ENCODE results near the gene LRP1B.

The LRP1B gene

GRCh38 chr2:141737492-141738255 is 393.1 kb downstream of the LRP1B start:
- no peak for FAIRE-seq

- no peak for FAIRE-seq
These were observed 394.4 kb downstream of the LRP1B start for GRCh38 chr2:141736466-141736865.

- no peak for FAIRE-seq
These were observed 401.9 kb downstream of the LRP1B start for GRCh38 chr2:141728886-141729285.

GRCh38 chr2:141728142-141728541 is 402.7 kb downstream of the LRP1B start:
- FAIRE-seq: no peak

GRCh38 chr2:141724426-141724825 is 406.4 kb downstream of the LRP1B start:
- FAIRE-seq: no peak

GRCh38 chr2:141723814-141724213 is 407.0 kb downstream of the LRP1B start:
- no peak for FAIRE-seq

GRCh38 chr2:141720476-141720875 is 410.3 kb downstream of the LRP1B start:
- no peak for FAIRE-seq

- no peak for FAIRE-seq
These were observed 416.3 kb downstream of the LRP1B start for GRCh38 chr2:141714496-141714895.

- FAIRE-seq: no peak
These were observed 419.2 kb downstream of the LRP1B start for GRCh38 chr2:141711627-141712026.

GRCh38 chr2:141710589-141711239 is 420.1 kb downstream of the LRP1B start:
- no peak for FAIRE-seq

GRCh38 chr2:141709756-141710155 is 421.1 kb downstream of the LRP1B start:
- no peak for FAIRE-seq

GRCh38 chr2:141707486-141707885 is 423.3 kb downstream of the LRP1B start:
- FAIRE-seq: no peak

- FAIRE-seq: no peak
These were observed 426.3 kb downstream of the LRP1B start for GRCh38 chr2:141704541-141704940.

GRCh38 chr2:141703501-141703900 is 427.3 kb downstream of the LRP1B start:
- FAIRE-seq: no peak

- no peak for FAIRE-seq
These were observed 429.2 kb downstream of the LRP1B start for GRCh38 chr2:141701618-141702017.

GRCh38 chr2:141699573-141699972 is 431.2 kb downstream of the LRP1B start:
- no peak for FAIRE-seq

GRCh38 chr2:141698500-141698899 is 432.3 kb downstream of the LRP1B start:
- no peak for FAIRE-seq

- FAIRE-seq: no peak
These were observed 433.8 kb downstream of the LRP1B start for GRCh38 chr2:141697035-141697434.

GRCh38 chr2:141694180-141694579 is 436.6 kb downstream of the LRP1B start:
- no peak for FAIRE-seq

GRCh38 chr2:141692829-141693228 is 438.0 kb downstream of the LRP1B start:
- no peak for FAIRE-seq

- FAIRE-seq: no peak
These were observed 454.7 kb downstream of the LRP1B start for GRCh38 chr2:141676139-141676538.

GRCh38 chr2:141666191-141666590 is 464.6 kb downstream of the LRP1B start:
- FAIRE-seq: no peak

GRCh38 chr2:141660232-141660631 is 470.6 kb downstream of the LRP1B start:
- no peak for FAIRE-seq

- no peak for FAIRE-seq
These were observed 476.5 kb downstream of the LRP1B start for GRCh38 chr2:141654311-141654710.

GRCh38 chr2:141653184-141653583 is 477.6 kb downstream of the LRP1B start:
- FAIRE-seq: no peak
